Lung (tissue), 12 donors: ENCODE measurements around the gene ALK. TPM values are rescaled to one million over a fixed set of nuclear protein-coding genes. Genes with fewer than 3 reads are reported as not detected.

Experiments
- ATAC-seq: fragments of 200-7000 bp; cut with Tn5 transposase; one replicate; pipeline ENCODE4 v1.9.1; 2020; ENCODE audit warnings: moderate number of reproducible peaks; ENCODE audit not compliant: insufficient read depth, low FRiP score
- DNase-seq, 3 donors: peaks; one replicate each; pipeline ENCODE4 v3.0.0-alpha.2; 2013 to 2017
- H3K27ac ChIP-seq, 2 donors: one replicate each; pipeline ENCODE4 v1.5.1; 2013; ENCODE audit warnings: mild to moderate bottlenecking in 2 of 2, moderate library complexity in 2 of 2, control low read depth in 1 of 2, inconsistent platforms in 1 of 2, low read depth in 1 of 2, low read length in 1 of 2
- H3K27me3 ChIP-seq, 3 donors: one replicate each; pipeline ENCODE4 v1.5.1; 2013; ENCODE audit warnings: low read length in 2 of 3; ENCODE audit not compliant: control insufficient read depth in 3 of 3, insufficient read depth in 3 of 3
- H3K36me3 ChIP-seq, 4 donors: one replicate each; pipeline ENCODE4 v1.5.1; 2013; ENCODE audit warnings: low read length in 4 of 4, mild to moderate bottlenecking in 1 of 4, moderate library complexity in 1 of 4; ENCODE audit not compliant: control insufficient read depth in 4 of 4, insufficient read depth in 4 of 4
- H3K4me1 ChIP-seq, 5 donors: one replicate each; pipeline ENCODE4 v1.5.1; 2013; ENCODE audit warnings: low read length in 5 of 5, mild to moderate bottlenecking in 2 of 5, moderate library complexity in 1 of 5; ENCODE audit not compliant: control insufficient read depth in 5 of 5, insufficient read depth in 5 of 5
- H3K4me3 ChIP-seq: one replicate; pipeline ENCODE4 v1.5.1; 2013; ENCODE audit warnings: mild to moderate bottlenecking, control low read depth, moderate library complexity
- H3K9ac ChIP-seq, 2 donors: one replicate each; pipeline ENCODE4 v1.5.1; 2013; ENCODE audit warnings: low read length in 2 of 2, control low read depth in 1 of 2; ENCODE audit not compliant: insufficient read depth in 1 of 2
- H3K9me3 ChIP-seq, 4 donors: one replicate each; pipeline ENCODE4 v1.5.1; 2013; ENCODE audit warnings: low read length in 3 of 4, mild to moderate bottlenecking in 1 of 4, moderate library complexity in 1 of 4; ENCODE audit not compliant: control insufficient read depth in 4 of 4, insufficient read depth in 3 of 4
- WGBS, 2 donors: extraction: QIAGEN DNeasy Blood & Tissue Kit; methylation state at CpG; one replicate each; pipeline ENCODE4 v1.1.7; 2013; 5-methylcytosine and 5-hydroxymethylcytosine counted together
- polyA plus RNA-seq, 2 donors: library from polyadenylated mRNA; stranded (reverse); fragments of 200-250 nt; gene quantifications; one replicate each; pipeline ENCODE4 v1.2.1, GENCODE V29; 2013
- total RNA-seq, 2 donors: library from RNA; depleted of rRNA in 1 of 2; stranded (reverse); fragments of >200 nt in 1 of 2; gene quantifications; one replicate each; pipeline ENCODE4 v1.2.1, GENCODE V29; 2014 to 2021
- TF ChIP-seq, protein P1 (sequence below): IDR thresholded peaks from 2 replicates; pipeline ENCODE4 v1.5.1; 2012; ENCODE audit warnings: mild to moderate bottlenecking; ENCODE audit errors: control extremely low read depth, extremely low read depth
- donor health status: control.
- donor health status: control.
- donor health status: Bipolar disorder and iron deficiency.
- donor health status: healthy.
- donor health status: DM: yes; HTN: yes; CAD: no.

ALK gene
- total and polyA plus RNA-seq, 4 donors: 0.09 to 0.25 (median 0.10) TPM; not detected in 1

- ATAC-seq: no peak
Observed at GRCh38 chr2:29606104-29607037, 315.0 kb downstream of the ALK start.

DNA sequence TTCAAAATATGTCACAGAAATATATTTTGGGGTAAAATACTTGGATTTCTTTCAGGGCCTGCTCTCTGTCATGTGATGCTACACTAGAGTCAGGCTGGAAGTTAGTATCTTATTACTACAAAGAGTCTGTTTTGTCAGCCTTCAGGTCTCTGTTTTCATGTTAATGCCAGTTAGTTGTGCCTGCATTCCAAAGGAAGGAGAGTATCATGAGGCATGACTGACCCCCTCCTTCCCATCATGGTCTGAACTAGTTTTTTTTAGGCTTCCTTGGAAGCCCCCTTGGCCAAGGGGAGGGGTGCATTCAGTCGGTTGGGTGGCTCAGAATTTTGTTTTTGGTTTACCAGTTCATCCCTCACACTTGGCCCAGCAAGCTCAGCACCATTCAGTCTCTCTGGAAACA is 318.0 kb downstream of the ALK start:
- ATAC-seq (no peak), DNase-seq (no peak)
- no peak overlapping the region for H3K9ac ChIP-seq
- 14 to 57% methylated on average over 1 of the region's 1 CpG for WGBS, 2 donors
- H3K4me1 ChIP-seq: no peaks in the 10 kb centered on the region
- no peak overlapping the region for H3K27ac ChIP-seq
- no peaks in the 10 kb centered on the region for H3K36me3 ChIP-seq
- H3K27me3 ChIP-seq: no peaks in the 10 kb centered on the region
- TF ChIP-seq, protein P1, sequence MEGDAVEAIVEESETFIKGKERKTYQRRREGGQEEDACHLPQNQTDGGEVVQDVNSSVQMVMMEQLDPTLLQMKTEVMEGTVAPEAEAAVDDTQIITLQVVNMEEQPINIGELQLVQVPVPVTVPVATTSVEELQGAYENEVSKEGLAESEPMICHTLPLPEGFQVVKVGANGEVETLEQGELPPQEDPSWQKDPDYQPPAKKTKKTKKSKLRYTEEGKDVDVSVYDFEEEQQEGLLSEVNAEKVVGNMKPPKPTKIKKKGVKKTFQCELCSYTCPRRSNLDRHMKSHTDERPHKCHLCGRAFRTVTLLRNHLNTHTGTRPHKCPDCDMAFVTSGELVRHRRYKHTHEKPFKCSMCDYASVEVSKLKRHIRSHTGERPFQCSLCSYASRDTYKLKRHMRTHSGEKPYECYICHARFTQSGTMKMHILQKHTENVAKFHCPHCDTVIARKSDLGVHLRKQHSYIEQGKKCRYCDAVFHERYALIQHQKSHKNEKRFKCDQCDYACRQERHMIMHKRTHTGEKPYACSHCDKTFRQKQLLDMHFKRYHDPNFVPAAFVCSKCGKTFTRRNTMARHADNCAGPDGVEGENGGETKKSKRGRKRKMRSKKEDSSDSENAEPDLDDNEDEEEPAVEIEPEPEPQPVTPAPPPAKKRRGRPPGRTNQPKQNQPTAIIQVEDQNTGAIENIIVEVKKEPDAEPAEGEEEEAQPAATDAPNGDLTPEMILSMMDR: no peak
- no peak overlapping the region for H3K4me3 ChIP-seq
- H3K9me3 ChIP-seq: no peaks in the 10 kb centered on the region

More at GRCh38 chr2:29606104-29607037, 315.0 kb downstream of the ALK start:
- H3K27ac ChIP-seq: no peak overlapping the region
- H3K4me1 ChIP-seq: no peaks in the 10 kb centered on the region
- 84 to 86% methylated on average over 1 of the region's 1 CpG for WGBS, 2 donors
- peaks cover 0 to 2% (median 0%) of the 10 kb centered on the region in 3 donors for H3K27me3 ChIP-seq
- no peak for DNase-seq
- H3K9ac ChIP-seq: no peak overlapping the region
- H3K4me3 ChIP-seq: no peak overlapping the region
- TF ChIP-seq, protein P1: no peak
- H3K9me3 ChIP-seq: no peaks in the 10 kb centered on the region
- H3K36me3 ChIP-seq: no peaks in the 10 kb centered on the region

- DNase-seq (no peak), ATAC-seq (no peak)
- Histone ChIP-seq H3K27me3 (no peaks in the 10 kb centered on the region), H3K9me3 (no peaks in the 10 kb centered on the region), H3K4me1 (peaks cover 0 to under 1% (median 0%) of the 10 kb centered on the region in 5 donors), H3K4me3 (no peak overlapping the region), H3K36me3 (no peaks in the 10 kb centered on the region), H3K9ac (no peak overlapping the region), H3K27ac (no peak overlapping the region)
- TF ChIP-seq, protein P1: no peak
- WGBS, 2 donors: 89 to 90% methylated on average over 3 of the region's 3 CpGs
Observed at GRCh38 chr2:29601872-29602271, 319.5 kb downstream of the ALK start.
